IMR-90 (cell line): ENCODE data around the gene MEPCE. TPM values are rescaled to one million over a fixed set of nuclear protein-coding genes. Genes with fewer than 3 reads are reported as not detected.
A peak's percentile ranks its signal among the peaks of the same experiment; 100 is the strongest.

Experiments used
- ATAC-seq: fragments of 200-7000 bp; cut with Tn5 transposase; 2 replicates; pipeline ENCODE4 v1.9.1; 2020; ENCODE audit warnings: low read depth, mild to moderate bottlenecking, moderate library complexity
- BruUV-seq: library from RNA; stranded (reverse); fragments of 400-500 nt; replicated peaks from 2 replicates; lab custom pipeline; 2021; lab: Mats Ljungman, UMichigan
- CTCF ChIA-PET: fragments of 300-600 bp; formaldehyde crosslinking; extraction: SDS; loops from one replicate; lab custom pipeline; 2021; ENCODE audit warnings: antibody characterized with exemption; lab: Yijun Ruan, JAX
- POLR2A ChIA-PET: fragments of 300-600 bp; sonication (Branson Sonifier 250); formaldehyde crosslinking; loops from one replicate; lab custom pipeline; 2022; ENCODE audit warnings: antibody characterized with exemption; ENCODE audit not compliant: unreplicated experiment; lab: Charles Lee
- DNase-seq: peaks from one replicate; pipeline ENCODE4 v3.0.0; 2013
- H2AFZ ChIP-seq: replicated peaks from 2 replicates; pipeline ENCODE3; 2013; ENCODE audit warnings: low read length, mild to moderate bottlenecking; ENCODE audit not compliant: poor library complexity
- H2AK5ac ChIP-seq: 2 replicates; pipeline ENCODE4 v1.6.1; 2013; ENCODE audit warnings: low read depth, low read length, inconsistent platforms
- H2AK9ac ChIP-seq: replicated peaks from 2 replicates; pipeline ENCODE3; 2013; ENCODE audit warnings: mild to moderate bottlenecking, low read depth, low read length, moderate library complexity; ENCODE audit not compliant: poor library complexity
- H2BK120ac ChIP-seq: 2 replicates; pipeline ENCODE4 v1.6.1; 2013; ENCODE audit warnings: low read depth, low read length, inconsistent platforms
- H2BK15ac ChIP-seq: 3 replicates; pipeline ENCODE4 v1.6.1; 2013; ENCODE audit warnings: low read depth, low read length, inconsistent platforms
- H2BK20ac ChIP-seq: 2 replicates; pipeline ENCODE4 v1.6.1; 2013; ENCODE audit warnings: low read depth, mild to moderate bottlenecking, inconsistent platforms, low read length, moderate library complexity
- H2BK5ac ChIP-seq: 2 replicates; pipeline ENCODE4 v1.6.1; 2013; ENCODE audit warnings: mild to moderate bottlenecking, low read depth, low read length, inconsistent platforms; ENCODE audit not compliant: poor library complexity, severe bottlenecking
- H3K14ac ChIP-seq: replicated peaks from 2 replicates; pipeline ENCODE4 v1.6.1; 2013; ENCODE audit warnings: low read depth, low read length, inconsistent platforms
- H3K18ac ChIP-seq: 2 replicates; pipeline ENCODE4 v1.6.1; 2013; ENCODE audit warnings: low read depth, low read length, control low read depth
- H3K23ac ChIP-seq: 2 replicates; pipeline ENCODE4 v1.6.1; 2013; ENCODE audit warnings: low read depth, low read length, inconsistent platforms
- H3K27ac ChIP-seq: 2 replicates; pipeline ENCODE4 v1.5.1; 2013; ENCODE audit warnings: mild to moderate bottlenecking, control low read depth, low read length; ENCODE audit not compliant: insufficient read depth
- H3K27me3 ChIP-seq: 2 replicates; pipeline ENCODE4 v1.6.1; 2013; ENCODE audit warnings: low read length; ENCODE audit not compliant: control insufficient read depth, insufficient read depth
- H3K36me3 ChIP-seq: 2 replicates; pipeline ENCODE4 v1.6.1; 2013; ENCODE audit warnings: low read length, mixed read lengths; ENCODE audit not compliant: control insufficient read depth, insufficient read depth
- H3K4ac ChIP-seq: 2 replicates; pipeline ENCODE4 v1.6.1; 2013; ENCODE audit warnings: low read depth, low read length, inconsistent platforms
- H3K4me1 ChIP-seq: 2 replicates; pipeline ENCODE4 v1.6.1; 2013; ENCODE audit warnings: low read length, mixed read lengths; ENCODE audit not compliant: control insufficient read depth, insufficient read depth
- H3K4me2 ChIP-seq: 2 replicates; pipeline ENCODE4 v1.6.1; 2013; ENCODE audit warnings: low read depth, mild to moderate bottlenecking, control low read depth, low read length, moderate library complexity
- H3K4me3 ChIP-seq: 2 replicates; pipeline ENCODE4 v1.5.1; 2013; ENCODE audit warnings: low read depth, mild to moderate bottlenecking, control low read depth, low read length, moderate library complexity; ENCODE audit not compliant: insufficient read depth
- H3K56ac ChIP-seq: 2 replicates; pipeline ENCODE4 v1.6.1; 2013; ENCODE audit warnings: low read length, inconsistent platforms; ENCODE audit not compliant: insufficient read depth; ENCODE audit errors: extremely low read depth
- H3K79me1 ChIP-seq, 2 experiments: 2 replicates each; pipeline ENCODE4 v1.6.1; 2013; ENCODE audit warnings: low read length in 2 of 2, inconsistent platforms in 1 of 2, low read depth in 1 of 2
- H3K9ac ChIP-seq: 2 replicates; pipeline ENCODE4 v1.6.1; 2013; ENCODE audit warnings: low read depth, low read length, control low read depth
- H3K9me1 ChIP-seq: 2 replicates; pipeline ENCODE4 v1.6.1; 2013; ENCODE audit warnings: low read length, inconsistent platforms; ENCODE audit not compliant: insufficient read depth
- H3K9me3 ChIP-seq: 2 replicates; pipeline ENCODE4 v1.6.1; 2013; ENCODE audit warnings: low read length; ENCODE audit not compliant: control insufficient read depth, insufficient read depth
- H4K20me1 ChIP-seq: 2 replicates; pipeline ENCODE4 v1.6.1; 2013; ENCODE audit warnings: low read length, inconsistent platforms; ENCODE audit not compliant: insufficient read depth
- H4K5ac ChIP-seq: 2 replicates; pipeline ENCODE4 v1.6.1; 2013; ENCODE audit warnings: mild to moderate bottlenecking, low read depth, low read length, control low read depth
- H4K8ac ChIP-seq, 2 experiments: 2 replicates each; pipeline ENCODE4 v1.6.1; 2013; ENCODE audit warnings: low read depth in 2 of 2, low read length in 2 of 2, control low read depth in 1 of 2, inconsistent platforms in 1 of 2
- H4K91ac ChIP-seq: 2 replicates; pipeline ENCODE4 v1.6.1; 2013; ENCODE audit warnings: low read depth, low read length, inconsistent platforms; ENCODE audit not compliant: insufficient read depth
- FOS ChIP-seq: fragments of 150-350 bp; IDR thresholded peaks from 2 replicates; pipeline ENCODE4 v1.6.1; 2016; ENCODE audit warnings: low read depth, low read length
- RCOR1 ChIP-seq: IDR thresholded peaks from 2 replicates; pipeline ENCODE4 v1.6.1; 2012; ENCODE audit warnings: mild to moderate bottlenecking, low read length, improper control_type of control experiment; ENCODE audit not compliant: insufficient replicate concordance
- USF2 ChIP-seq: fragments of 150-350 bp; IDR thresholded peaks from 2 replicates; pipeline ENCODE4 v1.6.1; 2017; ENCODE audit warnings: mild to moderate bottlenecking, antibody characterized with exemption, low read length, low read depth
- WGBS, 2 experiments: methylation state at CpG; one replicate each; pipeline versions ENCODE4 v1.1.5 to v1.1.7; 2013; ENCODE audit warnings: missing lambda C conversion rate in 2 of 2; ENCODE audit not compliant: insufficient read length in 1 of 2; ENCODE audit errors: extremely low coverage in 2 of 2; 5-methylcytosine and 5-hydroxymethylcytosine counted together
- dilution Hi-C: fragments of 300-500 bp; cut with HindIII; formaldehyde crosslinking; loops from one replicate; pipeline ENCODE4 v1.14.3; 2018; ENCODE audit warnings: low sequenced_read_pairs; ENCODE audit not compliant: unreplicated experiment
- in situ Hi-C: fragments of 300-500 bp; cut with MboI; formaldehyde crosslinking; loops from 3 replicates; pipeline ENCODE4 v1.14.3; 2019; ENCODE audit warnings: low sequenced_read_pairs, inconsistent platforms, mixed read lengths
- intact Hi-C: fragments of 100-400 bp; cut with micrococcal nuclease; formaldehyde crosslinking; loops from 2 replicates; pipeline ENCODE4 v1.10.0; 2022
- polyA plus RNA-seq, 3 experiments: library from polyadenylated mRNA; depleted of rRNA; stranded (reverse); fragments of >200 nt; gene quantifications; 2 replicates each; pipeline ENCODE4 v1.2.3, GENCODE V29; 2012; ENCODE audit warnings: low replicate concordance in 1 of 3
- total RNA-seq: library from RNA; depleted of rRNA; stranded (reverse); fragments of >200 nt; gene quantifications from 2 replicates; pipeline ENCODE4 v1.2.3, GENCODE V29; 2012

MEPCE gene
- total and polyA plus RNA-seq, 2 of the 4 experiments (the other 2 are of a cell fraction): 18.2 to 22.9 TPM

- ATAC-seq (no peak), DNase-seq (no peak)
- H4K8ac ChIP-seq: peak overlapping the region in 1 of 2 experiments; percentile 57; a peak in 1 of 4 replicates
- peak overlapping the region; percentile 43 for H3K9ac ChIP-seq
- H3K4me3 ChIP-seq: peak overlapping the region; percentile 73
- H2BK20ac ChIP-seq: no peak overlapping the region
- H2BK120ac ChIP-seq: no peak overlapping the region
- 0 out of 2 replicates have a peak overlapping the region, but pooled peaks have one; percentile 40 for H3K4ac ChIP-seq
- H2AK5ac ChIP-seq: 0 out of 2 replicates have a peak overlapping the region, but pooled peaks have one; percentile 67
- H3K56ac ChIP-seq: no peak overlapping the region
- dilution Hi-C loops: no loop called here
- peaks cover 3% of the 10 kb centered on the region; the same call in 1 of the 2 replicates for H4K20me1 ChIP-seq
- H3K27me3 ChIP-seq: no peaks in the 10 kb centered on the region
- intact Hi-C loops: no loop called here
- 50% methylated on average over 12 of the region's 14 CpGs; no CpG with 5 or more reads in 1 of the 2 experiments for WGBS, 2 experiments
- no peaks in the 10 kb centered on the region for H3K36me3 ChIP-seq
- H4K5ac ChIP-seq: no peak overlapping the region
- H2BK5ac ChIP-seq: no peak overlapping the region
- H2AK9ac ChIP-seq: peak overlapping the region; percentile 90
- H3K4me2 ChIP-seq: peak overlapping the region; percentile 90
- no peaks in the 10 kb centered on the region for H3K9me1 ChIP-seq
- H2AFZ ChIP-seq: peak overlapping the region; percentile 96
- no peak overlapping the region for H3K27ac ChIP-seq
- POLR2A ChIA-PET: interaction anchor here (0.6 kb wide), 1 partner anchor 106 kb away, joined by 5 read pairs; no protein-coding TSS in a partner anchor
- CTCF ChIA-PET: interaction anchor here (0.6 to 1.3 kb wide), 6 partner anchors 14 to 77 kb away, joined by 3 to 5 read pairs (median 4); partner anchors contain the start of gene AGFG2
- 0 out of 4 replicates have a peak, but pooled peaks cover 0 to 9% of the 10 kb centered on the region in 2 experiments for H3K79me1 ChIP-seq
- H3K23ac ChIP-seq: no peak overlapping the region
- no peak for TF ChIP-seq USF2
- TF ChIP-seq FOS: no peak
- no peak for TF ChIP-seq RCOR1
- no peaks in the 10 kb centered on the region for H3K9me3 ChIP-seq
- peaks cover 5% of the 10 kb centered on the region for H3K4me1 ChIP-seq
- H3K18ac ChIP-seq: no peak overlapping the region
- H2BK15ac ChIP-seq: no peak overlapping the region
- no TSS peak for BruUV-seq
- H4K91ac ChIP-seq: no peak overlapping the region
- H3K14ac ChIP-seq: no peak overlapping the region
- in situ Hi-C loops: loop anchor here (5.0 kb wide), 1 partner anchor 60 kb away; no protein-coding TSS in a partner anchor
These were observed 53.1 kb downstream of the MEPCE start for GRCh38 chr7:100482728-100483089.
